HK-2 (cell line): Measurements from ENCODE around the gene SLC9A6.
A peak's percentile ranks its signal among the peaks of the same experiment; 100 is the strongest.

Source experiments
- DNase-seq: peaks from one replicate; pipeline ENCODE4 v3.0.0-alpha.2; 2018; ENCODE audit not compliant: unreplicated experiment

Gene SLC9A6

GRCh38 chrX:136063340-136064079 is 78.3 kb downstream of the SLC9A6 start:
- no peak for DNase-seq

GRCh38 chrX:136064661-136065043 is 79.4 kb downstream of the SLC9A6 start:
- DNase-seq = no peak

- DNase-seq = no peak
Observed at GRCh38 chrX:136065044-136065671, 79.9 kb downstream of the SLC9A6 start.

- DNase-seq = no peak
Observed at GRCh38 chrX:136067097-136067496, 81.9 kb downstream of the SLC9A6 start.

- DNase-seq = no peak
Observed at GRCh38 chrX:136067966-136068365, 82.7 kb downstream of the SLC9A6 start.

GRCh38 chrX:136076942-136077341 is 91.7 kb downstream of the SLC9A6 start:
- no peak for DNase-seq

- DNase-seq = no peak
Observed at GRCh38 chrX:136080766-136081165, 95.5 kb downstream of the SLC9A6 start.

- no peak for DNase-seq
Observed at GRCh38 chrX:136086521-136086920, 101.3 kb downstream of the SLC9A6 start.

- peak; percentile 1 for DNase-seq
Observed at GRCh38 chrX:136091898-136092297, 106.7 kb downstream of the SLC9A6 start.

GRCh38 chrX:136094962-136095361 is 109.7 kb downstream of the SLC9A6 start:
- no peak for DNase-seq
